Vagina (tissue), 2 donors: ENCODE measurements around the gene LHFPL2.

Experiments used
- CTCF ChIP-seq, 3 experiments: fragments of 450-650 bp in 2 of 3; fragments of 200-600 bp in 1 of 3; sonication (generic) in 1 of 3; IDR thresholded peaks; one replicate each; pipeline ENCODE4 v1.5.1; 2017 to 2019; ENCODE audit warnings: antibody characterized with exemption in 3 of 3, mild to moderate bottlenecking in 2 of 3, moderate library complexity in 2 of 3
- POLR2A ChIP-seq, 2 donors: fragments of 450-650 bp; IDR thresholded peaks; one replicate each; pipeline ENCODE4 v1.6.1; 2017; ENCODE audit warnings: antibody characterized with exemption in 2 of 2, mild to moderate bottlenecking in 2 of 2, moderate library complexity in 2 of 2
- POLR2AphosphoS5 ChIP-seq, 2 donors: sonication (generic); formaldehyde crosslinking; IDR thresholded peaks; one replicate each; pipeline ENCODE4 v1.9.0; 2017; ENCODE audit warnings: antibody characterized with exemption in 2 of 2, mild to moderate bottlenecking in 2 of 2, low read depth in 1 of 2; ENCODE audit not compliant: insufficient read depth in 1 of 2

- no peak for TF ChIP-seq CTCF (IDR thresholded peaks at IDR 0.05)
- TF ChIP-seq POLR2AphosphoS5 (IDR thresholded peaks at IDR 0.05; ENCODE audit: insufficient read depth in 1 of 2, low read depth in 1 of 2), result no peak
- TF ChIP-seq POLR2A (IDR thresholded peaks at IDR 0.05), result no peak
These were observed 144.5 kb downstream of the LHFPL2 start for GRCh38 chr5:78503958-78504653.
